ENCODE measurements around the gene EPO.

The EPO gene

DNA sequence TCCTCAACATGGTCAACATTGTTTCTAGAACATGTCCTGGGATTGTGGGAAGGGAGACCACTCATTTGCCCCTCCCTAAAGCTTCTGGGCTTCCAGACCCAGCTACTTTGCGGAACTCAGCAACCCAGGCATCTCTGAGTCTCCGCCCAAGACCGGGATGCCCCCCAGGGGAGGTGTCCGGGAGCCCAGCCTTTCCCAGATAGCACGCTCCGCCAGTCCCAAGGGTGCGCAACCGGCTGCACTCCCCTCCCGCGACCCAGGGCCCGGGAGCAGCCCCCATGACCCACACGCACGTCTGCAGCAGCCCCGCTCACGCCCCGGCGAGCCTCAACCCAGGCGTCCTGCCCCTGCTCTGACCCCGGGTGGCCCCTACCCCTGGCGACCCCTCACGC is at the start of gene EPO:
TSS of gene EPO (plus strand) at position 190 of the 392 bp plus-strand sequence. CDS start 513 bp downstream, outside the sequence.
- no peak for TF ChIP-seq POLR2A (IDR thresholded peaks at IDR 0.05; ENCODE audit: low read depth, low read length)
- FAIRE-seq (no peak), DNase-seq (ENCODE audit: insufficient read length, low spot score) (no peak)

DNA sequence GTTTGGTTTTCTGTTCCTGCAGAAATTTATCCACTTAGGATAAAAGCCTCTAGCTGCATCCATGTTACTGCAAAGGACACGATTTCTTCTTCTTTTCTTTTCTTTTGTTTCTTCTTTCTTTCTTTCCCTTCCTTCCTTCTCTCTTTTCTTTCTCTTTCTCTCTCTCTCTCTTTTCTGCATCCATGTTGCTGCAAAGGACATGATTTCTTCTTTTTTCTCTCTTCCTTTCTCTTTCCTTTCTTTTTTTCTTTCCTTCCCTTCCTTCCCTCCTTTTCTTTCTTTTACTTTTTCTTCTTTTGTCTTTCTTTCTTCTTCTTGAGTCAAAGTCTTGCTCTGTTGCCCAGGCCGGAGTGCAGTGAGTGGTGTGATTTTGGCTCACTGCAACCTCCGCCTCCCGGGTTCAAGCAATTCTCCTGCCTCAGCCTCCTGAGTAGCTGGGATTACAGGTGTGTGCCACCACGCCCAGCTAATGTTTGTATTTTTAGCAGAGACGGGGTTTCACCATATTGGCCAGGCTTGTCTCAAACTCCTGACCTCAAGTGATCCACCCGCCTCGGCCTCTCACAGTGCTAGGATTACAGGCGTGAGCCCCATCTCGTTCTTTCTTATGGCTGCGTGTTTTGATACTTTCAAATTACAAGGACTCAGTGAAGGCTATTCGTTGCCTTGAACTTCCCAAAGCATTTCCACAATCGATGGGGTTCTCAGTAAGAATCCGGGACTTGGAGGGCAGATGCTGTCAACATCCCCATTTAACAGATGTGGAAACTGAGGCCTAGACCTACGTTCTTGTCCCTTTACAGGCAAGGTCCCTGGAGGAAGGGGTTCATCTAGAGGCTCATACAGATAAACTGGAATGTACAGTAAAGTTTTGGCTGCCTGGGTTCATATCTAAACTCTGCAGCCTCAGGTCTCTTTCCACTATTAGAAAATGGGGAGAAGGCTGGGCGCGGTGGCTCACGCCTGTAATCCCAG is 48.6 kb upstream of the EPO start:
- DNase-seq (ENCODE audit: insufficient read length, low spot score) = no peak
- no peak for FAIRE-seq
- TF ChIP-seq POLR2A (IDR thresholded peaks at IDR 0.05; ENCODE audit: low read depth, low read length) = no peak

- 0 out of 2 replicates have a peak, but pooled peaks have one; percentile 19 for TF ChIP-seq POLR2A (IDR thresholded peaks at IDR 0.05; ENCODE audit: low read depth, low read length)
- peak; percentile 95 for DNase-seq (ENCODE audit: insufficient read length, low spot score)
- peak; percentile 48 for FAIRE-seq
Measured at GRCh38 chr7:100673302-100673941, 46.8 kb upstream of the EPO start, which contains the start of gene GNB2. GNB2 (plus strand) TSS chr7:100673740; CDS start chr7:100676266, 2,526 bp downstream.

- no peak for DNase-seq (ENCODE audit: insufficient read length, low spot score)
- 0 out of 2 replicates have a peak, but pooled peaks have one; percentile 12 for TF ChIP-seq POLR2A (IDR thresholded peaks at IDR 0.05; ENCODE audit: low read depth, low read length)
- no peak for FAIRE-seq
Measured at GRCh38 chr7:100673942-100674410, 46.3 kb upstream of the EPO start.

GRCh38 chr7:100674411-100675104 is 45.7 kb upstream of the EPO start:
- DNase-seq (ENCODE audit: insufficient read length, low spot score) = no peak
- FAIRE-seq = no peak

DNA sequence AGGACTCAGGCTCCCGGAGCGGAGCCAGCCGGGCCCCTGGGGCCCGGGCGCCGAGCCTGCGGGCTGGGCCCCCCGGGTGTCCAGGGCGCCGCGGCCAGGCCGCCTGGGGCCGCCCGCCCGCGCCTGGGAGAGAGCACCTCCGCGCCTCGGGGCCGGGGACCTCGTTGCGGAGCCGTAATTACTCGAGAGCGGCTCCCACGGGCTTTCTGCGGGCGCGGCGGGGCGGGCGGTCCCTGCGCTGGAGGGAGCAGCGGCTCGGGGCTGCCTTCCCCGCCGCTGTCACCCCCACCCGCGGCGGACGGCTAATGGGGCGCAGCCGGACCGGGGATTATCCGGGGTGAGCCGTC is 45.2 kb upstream of the EPO start:
- no peak for TF ChIP-seq POLR2A (IDR thresholded peaks at IDR 0.05; ENCODE audit: low read depth, low read length)
- DNase-seq (ENCODE audit: insufficient read length, low spot score) = no peak
- no peak for FAIRE-seq

More at GRCh38 chr7:100674411-100675104, 45.7 kb upstream of the EPO start:
- no peak for TF ChIP-seq POLR2A (IDR thresholded peaks at IDR 0.05; ENCODE audit: low read depth, low read length)

DNA sequence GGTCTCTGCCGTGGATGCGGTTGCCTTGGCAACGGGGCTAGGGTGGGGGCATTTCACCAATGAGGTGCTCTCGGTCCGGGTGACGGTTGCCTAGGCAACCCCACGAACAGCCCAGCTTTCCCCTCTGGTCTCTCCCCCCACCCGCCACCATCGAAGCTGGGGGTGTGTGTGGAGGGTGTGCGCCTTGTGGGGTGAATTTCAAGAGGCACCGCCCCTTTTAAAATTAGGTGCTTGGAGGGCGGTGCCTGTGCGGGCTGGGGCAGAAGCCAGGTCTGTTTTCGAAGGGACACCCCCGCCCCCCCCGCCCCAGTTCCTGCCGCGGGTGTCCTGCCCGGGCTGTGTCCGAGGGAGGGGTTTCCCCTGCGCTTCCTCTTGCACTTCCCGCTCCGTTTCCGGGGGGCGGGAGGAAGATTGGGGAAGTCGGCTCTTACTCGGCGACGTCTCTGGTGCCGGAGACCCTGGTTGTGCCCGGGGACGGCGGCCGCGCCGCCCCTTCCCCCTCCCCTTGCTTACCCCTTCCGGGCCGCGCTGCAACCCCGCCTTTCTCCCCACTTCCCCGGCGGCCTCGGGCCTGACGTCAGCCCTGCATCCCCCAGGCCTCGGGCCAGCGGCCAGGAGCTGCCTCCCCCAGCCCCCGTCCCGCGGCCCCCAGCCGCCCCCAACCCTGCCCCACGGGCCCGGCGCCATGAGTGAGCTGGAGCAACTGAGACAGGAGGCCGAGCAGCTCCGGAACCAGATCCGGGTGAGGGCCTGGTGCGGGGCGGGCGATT is 44.5 kb upstream of the EPO start:
- DNase-seq (ENCODE audit: insufficient read length, low spot score) (peak; percentile 75), FAIRE-seq (no peak)
- no peak for TF ChIP-seq POLR2A (IDR thresholded peaks at IDR 0.05; ENCODE audit: low read depth, low read length)

- DNase-seq (ENCODE audit: insufficient read length, low spot score) = no peak
- TF ChIP-seq POLR2A (IDR thresholded peaks at IDR 0.05; ENCODE audit: low read depth, low read length) = no peak
- no peak for FAIRE-seq
Measured at GRCh38 chr7:100676501-100677306, 43.6 kb upstream of the EPO start.

GRCh38 chr7:100677308-100678267 is 42.7 kb upstream of the EPO start:
- FAIRE-seq = no peak
- TF ChIP-seq POLR2A (IDR thresholded peaks at IDR 0.05; ENCODE audit: low read depth, low read length) = no peak
- no peak for DNase-seq (ENCODE audit: insufficient read length, low spot score)

DNA sequence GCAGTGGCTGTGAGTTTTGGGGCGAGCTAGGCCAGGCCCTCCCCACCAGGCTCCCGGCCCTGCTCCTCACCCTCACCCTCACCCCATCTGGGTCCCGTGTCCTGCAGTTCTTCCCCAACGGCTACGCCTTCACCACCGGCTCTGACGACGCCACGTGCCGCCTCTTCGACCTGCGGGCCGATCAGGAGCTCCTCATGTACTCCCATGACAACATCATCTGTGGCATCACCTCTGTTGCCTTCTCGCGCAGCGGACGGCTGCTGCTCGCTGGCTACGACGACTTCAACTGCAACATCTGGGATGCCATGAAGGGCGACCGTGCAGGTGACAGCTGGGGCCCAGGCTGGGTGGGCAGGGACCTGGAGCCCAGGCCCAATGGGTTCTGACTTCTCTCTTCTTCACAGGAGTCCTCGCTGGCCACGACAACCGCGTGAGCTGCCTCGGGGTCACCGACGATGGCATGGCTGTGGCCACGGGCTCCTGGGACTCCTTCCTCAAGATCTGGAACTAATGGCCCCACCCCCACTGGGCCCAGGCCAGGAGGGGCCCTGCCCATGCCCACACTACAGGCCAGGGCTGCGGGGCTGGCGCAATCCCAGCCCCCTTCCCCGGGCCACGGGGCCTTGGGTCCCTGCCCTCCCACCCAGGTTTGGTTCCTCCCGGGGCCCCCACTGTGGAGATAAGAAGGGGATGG is 41.8 kb upstream of the EPO start:
- TF ChIP-seq POLR2A (IDR thresholded peaks at IDR 0.05; ENCODE audit: low read depth, low read length) = no peak
- FAIRE-seq (no peak), DNase-seq (ENCODE audit: insufficient read length, low spot score) (no peak)
